Middle frontal gyrus (tissue), 1 donor: Measurements from ENCODE around the gene HDGF.

ENCODE experiments used
- DNase-seq: peaks from one replicate; pipeline ENCODE4 v3.0.0-alpha.2; 2015; ENCODE audit warnings: low spot score; ENCODE audit errors: extremely low spot score

HDGF gene

DNA sequence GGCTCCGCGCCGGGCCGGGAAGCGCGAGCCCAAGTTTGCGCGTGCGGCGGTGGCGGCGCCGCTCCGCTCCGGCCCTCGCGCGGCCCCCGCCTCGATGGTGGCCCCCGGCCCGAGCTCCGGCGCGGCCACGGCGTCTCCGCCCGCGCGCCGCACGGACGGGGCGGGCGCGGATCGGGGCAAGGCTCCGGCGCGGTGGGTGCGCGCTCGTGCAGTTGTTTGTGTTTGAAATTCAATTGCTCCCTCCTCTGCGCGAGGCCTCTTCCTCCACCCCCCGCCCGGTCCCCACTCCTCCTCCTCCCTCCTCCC is at the start of gene HDGF:
Gene HDGF (minus strand): TSS at position 225 of the 306 bp plus-strand sequence. CDS start 246 bp downstream, outside the sequence.
- DNase-seq: no peak

DNA sequence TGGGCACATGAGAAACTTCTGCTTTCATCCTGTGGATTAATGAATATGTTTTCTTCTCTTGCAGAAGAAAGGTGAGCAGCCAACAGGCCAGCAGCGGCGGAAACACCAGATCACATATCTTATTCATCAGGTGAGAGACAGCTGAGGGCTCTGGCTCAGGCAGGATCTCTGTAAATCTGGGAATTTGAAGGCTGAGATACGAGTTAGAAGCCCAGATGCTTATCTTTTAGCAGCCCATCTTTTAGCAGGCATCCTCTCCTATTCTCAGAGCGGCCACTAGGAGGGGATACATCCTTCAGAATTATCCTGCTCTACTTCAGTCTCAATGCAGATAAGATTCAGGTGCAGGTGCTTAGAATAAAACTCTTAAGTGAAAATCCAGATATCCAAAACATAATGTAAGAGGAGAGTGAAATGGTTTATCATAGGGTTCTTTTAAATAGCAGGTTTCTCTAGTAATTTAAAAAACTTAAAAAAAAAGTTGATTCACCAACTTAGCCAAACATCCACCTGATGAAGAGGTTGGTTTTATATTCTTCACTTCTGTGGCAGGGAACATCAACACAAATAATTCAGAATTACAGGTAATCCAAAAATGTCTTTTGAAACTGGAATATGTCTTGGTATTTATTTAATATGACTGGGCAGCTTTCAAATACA is 45.9 kb upstream of the HDGF start:
- DNase-seq: no peak

DNA sequence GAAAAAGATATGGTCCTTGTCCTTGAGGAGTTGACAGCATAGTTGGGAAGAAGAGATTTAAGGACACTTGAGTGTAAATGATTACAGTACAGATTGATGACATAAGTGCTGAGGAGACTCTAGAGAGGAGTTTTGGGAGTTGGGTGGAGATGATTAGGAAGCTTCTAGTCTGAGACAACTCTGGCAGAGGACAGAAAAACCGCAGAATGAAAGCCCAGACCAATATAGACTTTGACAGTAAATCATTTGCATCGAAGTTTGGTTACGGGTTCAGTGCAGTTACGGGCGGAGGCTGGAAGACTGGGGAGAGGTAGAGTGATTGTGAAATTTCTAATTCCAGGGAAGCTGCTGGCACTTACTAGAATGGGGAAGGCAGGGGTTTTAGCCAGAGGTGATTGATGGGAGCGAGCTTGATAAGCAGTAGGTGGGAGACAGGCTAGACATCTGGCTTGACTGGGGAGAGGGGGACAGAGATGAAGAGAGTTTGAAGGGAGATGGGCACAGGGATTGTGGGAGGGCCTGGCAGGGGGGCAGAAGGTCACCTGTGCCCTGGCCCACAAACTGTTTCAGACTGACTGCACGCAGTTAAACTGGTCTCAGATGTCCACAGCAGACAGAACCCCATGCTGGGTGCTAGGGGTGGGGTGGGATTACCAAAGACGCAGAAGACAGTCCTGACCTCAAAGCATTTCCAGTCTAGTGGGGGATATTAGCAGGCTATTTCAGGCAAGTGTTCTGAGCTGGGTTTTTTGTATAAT is 45.0 kb upstream of the HDGF start:
- no peak for DNase-seq

DNA sequence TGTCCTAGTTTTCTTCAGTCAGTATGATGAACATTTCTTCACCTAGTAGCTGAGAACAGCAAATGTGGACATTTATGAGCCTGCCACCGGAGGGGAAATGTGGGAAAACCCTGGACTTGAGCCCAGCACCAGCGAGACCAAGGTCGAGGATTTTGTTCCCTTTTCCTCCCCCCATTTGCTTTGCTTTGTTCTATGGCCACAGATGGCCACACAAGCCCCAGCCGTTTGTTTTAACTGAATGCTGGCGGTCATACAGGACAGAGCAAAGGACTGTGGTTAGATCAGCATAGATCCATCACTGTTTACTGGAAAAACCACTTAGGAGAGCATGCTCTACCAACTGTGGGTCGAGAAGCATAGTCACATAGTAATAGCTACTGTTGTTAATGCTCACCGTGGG is 44.3 kb upstream of the HDGF start:
- DNase-seq: peak; percentile 50

DNA sequence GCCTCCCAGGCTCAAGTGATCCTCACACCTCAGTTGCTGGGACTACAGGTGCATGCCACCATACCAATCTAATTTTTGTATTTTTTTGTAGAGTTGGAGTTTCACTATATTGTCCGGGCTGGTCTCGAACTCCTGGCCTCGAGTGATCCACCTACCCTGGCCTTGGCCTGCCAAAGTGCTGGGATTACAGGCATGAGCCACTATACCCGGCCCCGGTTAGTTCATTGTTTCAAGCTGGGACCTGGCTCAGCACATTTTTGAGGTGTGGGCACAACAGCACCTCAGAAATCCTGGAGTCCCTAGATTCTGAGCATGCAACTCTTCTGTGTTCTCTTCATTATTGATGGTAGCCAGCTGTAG is 43.9 kb upstream of the HDGF start:
- no peak for DNase-seq

DNA sequence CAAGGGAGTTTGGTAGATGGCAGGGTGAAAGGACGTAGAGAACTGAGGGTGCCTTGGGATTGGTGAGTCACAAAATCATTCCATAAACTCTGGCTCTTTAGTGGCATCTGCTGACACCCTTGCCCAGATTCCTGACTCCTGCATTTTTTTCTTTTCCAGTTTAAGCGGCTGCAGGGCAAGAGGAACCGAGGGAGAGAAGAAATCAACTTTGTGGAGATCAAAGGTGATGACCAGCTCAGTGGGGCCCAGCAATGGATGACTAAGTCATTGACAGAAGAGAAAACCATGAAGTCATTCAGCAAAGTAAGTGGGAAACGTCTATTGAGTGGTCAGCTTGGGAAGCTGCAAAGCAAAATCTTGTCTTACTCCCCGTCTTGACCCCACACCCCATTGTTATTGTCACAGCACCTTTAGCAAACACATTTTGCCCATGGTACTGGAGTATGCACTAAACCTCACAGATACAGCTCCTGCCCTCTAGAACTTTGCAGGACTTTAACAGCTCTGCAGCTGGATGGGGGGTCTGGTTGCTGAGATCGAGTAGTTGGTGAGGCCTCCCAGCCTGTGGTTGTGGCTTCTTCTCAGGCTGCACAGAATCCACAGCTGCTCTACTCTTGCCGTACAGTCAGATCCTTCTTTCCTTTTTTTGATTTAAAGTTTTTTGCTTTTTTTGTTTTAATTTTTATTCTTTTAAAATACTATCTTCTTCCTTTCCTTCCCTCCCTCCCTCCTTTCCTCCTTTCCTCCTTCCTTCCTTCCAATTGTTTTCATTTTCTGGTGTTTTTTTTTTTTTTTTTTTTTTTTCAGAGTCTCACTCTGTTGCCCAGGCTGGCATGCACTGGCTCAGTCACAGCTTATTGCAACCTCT is 43.3 kb upstream of the HDGF start:
- DNase-seq: no peak

DNA sequence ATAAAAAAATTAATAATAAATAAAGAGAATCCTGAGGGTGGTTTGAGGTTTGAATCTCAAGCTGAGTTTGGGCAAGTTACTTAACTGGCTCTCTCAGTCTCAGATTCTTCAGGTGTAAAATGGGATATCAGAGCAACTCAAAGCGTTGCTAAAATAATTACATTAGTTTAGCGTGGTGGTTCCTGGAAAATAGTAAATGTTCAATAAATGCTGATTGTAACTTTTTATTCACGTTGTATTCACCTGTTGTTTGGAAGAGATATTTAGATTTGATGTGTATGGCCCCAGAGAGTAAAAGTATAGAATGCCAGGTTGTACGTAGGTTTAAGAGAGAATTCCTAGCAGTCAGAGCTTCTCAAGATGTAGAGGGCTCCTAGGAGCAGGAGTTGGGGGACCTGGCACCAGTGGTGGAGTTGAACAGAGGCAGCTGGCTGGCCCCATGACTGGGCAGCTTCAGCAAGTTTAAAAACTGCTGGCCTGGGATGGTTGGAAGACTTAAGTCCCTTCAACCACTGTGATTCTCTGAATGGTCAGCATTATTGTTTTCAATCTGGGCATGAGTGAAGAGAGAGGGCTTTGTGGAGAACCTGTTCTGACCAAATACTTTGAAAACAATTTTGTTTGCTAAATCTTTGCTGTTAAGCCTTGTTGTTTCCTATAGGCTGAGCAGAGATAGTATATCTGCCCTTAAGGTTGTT is 38.3 kb upstream of the HDGF start:
- DNase-seq: no peak

DNA sequence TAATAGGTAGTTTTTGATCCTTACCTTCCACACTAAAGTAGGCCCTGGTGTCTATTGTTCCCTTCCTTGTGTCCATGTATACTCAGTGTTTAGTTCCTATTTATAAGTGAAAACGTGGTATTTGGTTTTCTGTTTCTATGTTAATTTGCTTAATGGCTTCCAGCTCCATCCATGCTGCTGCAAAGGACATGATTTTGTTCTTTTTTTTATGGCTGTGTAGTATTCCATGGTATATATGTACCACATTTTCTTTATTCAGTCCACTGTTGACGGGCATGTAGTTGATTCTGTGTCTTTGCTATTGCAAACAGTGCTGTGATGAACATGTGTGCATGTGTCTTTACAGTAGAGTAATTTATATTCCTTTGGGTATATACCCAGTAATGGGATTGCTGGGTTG is 36.7 kb upstream of the HDGF start:
- no peak for DNase-seq

DNA sequence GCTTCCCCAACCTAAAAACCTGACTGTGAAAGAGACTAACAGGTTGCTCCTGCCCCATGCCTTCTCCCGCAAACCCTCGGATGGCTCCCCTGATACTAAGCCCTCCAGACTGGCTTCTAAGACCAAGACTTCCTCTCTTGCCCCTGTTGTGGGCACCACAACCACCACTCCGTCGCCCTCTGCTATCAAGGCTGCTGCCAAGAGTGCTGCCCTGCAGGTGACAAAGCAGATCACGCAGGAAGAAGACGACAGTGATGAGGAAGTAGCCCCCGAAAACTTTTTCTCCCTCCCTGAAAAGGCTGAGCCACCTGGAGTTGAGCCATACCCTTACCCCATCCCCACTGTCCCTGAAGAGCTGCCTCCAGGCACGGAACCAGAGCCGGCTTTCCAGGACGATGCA is 35.2 kb upstream of the HDGF start:
- no peak for DNase-seq

DNA sequence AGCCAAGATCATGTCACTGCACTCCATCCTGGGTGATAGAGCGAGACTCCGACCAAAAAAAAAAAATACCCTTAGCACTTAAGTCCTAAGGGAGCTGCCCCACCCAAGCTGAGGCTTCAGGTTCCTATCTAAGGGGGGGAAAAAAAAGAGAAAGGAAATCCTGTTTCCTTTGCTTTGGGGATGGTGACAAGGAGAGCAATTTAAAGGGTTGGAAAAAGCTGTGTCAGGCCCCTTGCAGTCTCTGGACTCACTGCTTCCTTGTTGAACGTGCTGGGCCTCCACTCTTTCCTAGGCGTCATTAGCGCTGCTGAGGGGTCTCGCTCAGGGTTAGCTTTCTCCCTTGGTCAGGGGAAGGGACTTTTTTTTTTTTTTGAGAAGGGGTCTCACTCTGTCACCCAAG is 34.0 kb upstream of the HDGF start:
- no peak for DNase-seq

DNA sequence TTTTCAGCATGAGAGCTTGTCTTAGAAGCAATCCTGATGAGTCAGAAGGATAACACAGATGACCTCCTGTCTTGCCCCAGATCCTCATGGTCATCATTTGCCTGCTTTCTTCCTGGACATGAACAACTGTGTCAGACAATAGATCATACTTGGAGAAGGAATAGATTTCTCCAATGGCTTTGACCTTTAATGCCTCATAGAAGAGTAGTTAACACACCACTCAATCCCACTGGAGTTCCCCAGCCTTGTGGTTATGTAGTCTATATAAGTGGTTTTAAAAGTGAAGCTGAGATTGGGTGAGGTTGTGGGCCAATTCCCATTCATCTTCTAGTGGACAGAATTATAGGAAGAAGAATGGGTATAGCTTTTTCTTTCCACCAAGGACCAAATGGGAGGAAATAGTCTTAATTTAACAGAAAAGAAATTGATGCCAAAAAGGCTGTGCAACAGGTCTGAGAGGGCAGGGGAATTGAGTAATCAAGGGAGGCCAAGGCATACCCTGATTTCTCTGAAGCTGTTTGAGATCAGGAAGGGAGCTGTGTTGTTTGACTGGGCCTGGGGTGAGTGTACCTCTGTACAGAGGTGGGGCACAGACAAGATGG is 30.2 kb upstream of the HDGF start:
- DNase-seq: no peak

DNA sequence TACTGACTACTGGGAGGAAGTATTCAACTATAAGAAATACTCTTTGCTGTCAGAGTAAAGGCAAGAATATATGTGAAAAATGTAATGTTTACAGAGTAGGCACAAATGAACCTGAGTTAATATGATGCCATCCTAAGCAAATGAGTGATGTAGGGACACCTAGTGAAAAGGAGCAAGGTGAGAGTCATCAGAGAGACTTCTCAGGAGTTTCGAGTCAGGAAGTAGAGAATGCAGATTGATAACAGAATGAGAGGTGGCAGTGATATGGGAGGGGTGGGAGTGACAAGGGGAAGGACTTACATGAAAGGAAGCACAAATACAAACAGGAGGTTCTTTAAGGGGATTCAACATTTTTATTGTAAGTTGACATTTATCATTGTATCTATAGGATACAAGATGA is 26.1 kb upstream of the HDGF start:
- DNase-seq: no peak

DNA sequence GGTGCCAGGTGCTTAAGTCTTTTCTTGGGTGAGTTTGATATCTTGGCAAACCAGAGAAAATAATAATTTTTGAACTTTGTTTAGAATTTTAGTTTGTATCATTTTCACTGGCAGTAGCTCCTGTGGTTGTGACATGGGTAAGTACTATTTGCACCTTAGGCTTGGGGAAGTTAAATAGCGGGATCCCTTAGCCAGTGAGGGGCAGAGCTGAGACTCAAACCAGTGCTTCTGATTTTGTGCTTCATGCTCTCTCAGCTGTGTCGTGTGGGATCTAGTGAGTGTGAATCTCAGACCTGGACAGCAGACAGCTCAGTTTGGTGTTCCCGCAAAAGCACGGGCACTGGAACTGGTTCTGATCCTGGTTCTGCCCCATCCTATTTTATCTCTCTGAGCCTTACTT is 25.5 kb upstream of the HDGF start:
- no peak for DNase-seq

DNA sequence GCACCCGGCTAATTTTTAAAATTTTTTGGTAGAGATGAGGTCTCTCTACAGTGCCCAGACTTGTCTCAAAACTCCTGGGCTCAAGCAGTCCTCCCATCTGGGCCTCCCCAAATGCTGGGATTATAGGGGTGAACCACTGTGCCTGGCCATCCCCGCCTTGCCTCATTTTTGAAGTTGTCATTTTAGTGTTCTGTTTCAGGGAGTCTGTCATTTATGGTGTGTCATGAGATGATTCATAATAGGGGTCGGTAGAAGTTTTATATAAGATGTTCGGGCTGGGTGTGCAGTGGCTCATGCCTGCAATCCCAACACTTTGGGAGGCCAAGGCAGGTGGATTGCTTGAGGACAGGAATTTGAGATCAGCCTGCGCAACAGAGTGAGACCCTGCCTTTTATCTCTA is 24.3 kb upstream of the HDGF start:
- DNase-seq: no peak

DNA sequence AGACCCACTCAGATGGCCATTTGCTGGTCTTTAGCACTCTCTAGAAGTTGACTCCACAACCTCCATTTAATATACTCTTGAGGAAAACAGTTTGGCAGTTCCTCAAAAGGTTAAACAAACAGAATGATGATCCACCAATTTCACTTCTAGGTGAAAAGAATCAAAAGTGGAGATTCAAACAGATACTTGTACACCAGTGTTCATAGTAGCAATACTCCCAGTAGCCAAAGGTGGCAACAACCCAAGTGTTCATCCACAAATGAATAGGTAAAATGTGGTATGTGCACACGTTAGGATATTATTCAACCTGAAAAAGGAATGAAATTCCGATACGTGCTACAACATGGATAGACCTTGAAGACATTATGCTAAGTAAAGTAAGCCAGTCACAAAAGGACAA is 22.1 kb upstream of the HDGF start:
- DNase-seq: no peak

DNA sequence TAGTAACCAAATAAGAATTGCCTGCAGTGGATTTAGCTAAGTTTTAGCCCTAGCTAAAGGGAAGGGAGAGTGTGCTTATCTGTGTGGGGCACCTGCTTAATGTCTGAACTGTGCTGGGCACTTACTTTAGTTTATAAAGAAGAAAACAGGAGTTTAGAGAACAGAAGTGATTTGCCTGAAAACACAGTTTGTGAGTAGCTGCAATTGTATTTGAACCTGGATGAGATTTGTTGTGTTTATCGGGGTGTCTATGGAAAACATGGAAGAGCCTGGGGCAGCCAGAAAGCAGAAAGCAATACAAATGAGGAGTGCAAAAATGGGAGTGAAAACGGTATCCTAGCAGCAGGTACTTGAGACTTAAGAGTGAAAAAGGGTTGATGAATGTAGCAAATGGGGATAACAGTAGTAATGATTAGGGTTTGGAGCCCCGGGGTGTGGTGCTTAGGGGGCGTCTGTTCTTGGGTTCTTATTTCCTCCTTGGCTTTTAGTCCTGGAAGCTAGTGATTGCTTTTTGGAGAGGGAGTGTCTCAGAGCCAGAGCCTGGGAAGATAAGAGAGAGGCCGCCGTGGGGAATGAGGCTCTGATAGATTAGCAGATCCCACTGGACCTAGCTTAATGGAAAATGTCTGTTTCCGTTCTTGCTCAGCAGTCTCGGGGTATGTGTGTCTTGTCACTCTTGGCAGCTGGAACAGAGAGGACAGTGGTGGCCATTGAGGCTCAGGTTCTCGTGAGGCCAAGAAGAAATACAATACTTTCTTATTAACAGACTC is 21.4 kb upstream of the HDGF start:
- no peak for DNase-seq

DNA sequence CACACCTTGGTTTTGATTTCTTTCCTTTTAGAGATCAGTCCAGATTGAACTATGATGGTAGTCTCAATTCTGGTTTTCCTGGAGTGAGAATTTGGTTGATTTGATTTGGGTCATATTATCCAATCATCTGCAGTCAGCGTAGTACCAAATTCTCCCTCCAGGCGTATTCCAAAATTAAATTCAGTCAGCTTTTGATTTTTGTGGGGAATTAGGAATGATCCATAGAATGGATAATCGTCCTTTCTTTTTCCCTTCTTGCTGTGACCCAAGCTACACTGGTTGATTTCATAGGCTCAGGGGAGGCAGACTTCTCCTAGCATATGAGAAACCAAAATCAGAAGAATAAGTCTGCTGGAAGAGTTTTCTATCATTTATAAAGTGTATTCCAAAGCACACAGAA is 20.7 kb upstream of the HDGF start:
- DNase-seq: no peak

DNA sequence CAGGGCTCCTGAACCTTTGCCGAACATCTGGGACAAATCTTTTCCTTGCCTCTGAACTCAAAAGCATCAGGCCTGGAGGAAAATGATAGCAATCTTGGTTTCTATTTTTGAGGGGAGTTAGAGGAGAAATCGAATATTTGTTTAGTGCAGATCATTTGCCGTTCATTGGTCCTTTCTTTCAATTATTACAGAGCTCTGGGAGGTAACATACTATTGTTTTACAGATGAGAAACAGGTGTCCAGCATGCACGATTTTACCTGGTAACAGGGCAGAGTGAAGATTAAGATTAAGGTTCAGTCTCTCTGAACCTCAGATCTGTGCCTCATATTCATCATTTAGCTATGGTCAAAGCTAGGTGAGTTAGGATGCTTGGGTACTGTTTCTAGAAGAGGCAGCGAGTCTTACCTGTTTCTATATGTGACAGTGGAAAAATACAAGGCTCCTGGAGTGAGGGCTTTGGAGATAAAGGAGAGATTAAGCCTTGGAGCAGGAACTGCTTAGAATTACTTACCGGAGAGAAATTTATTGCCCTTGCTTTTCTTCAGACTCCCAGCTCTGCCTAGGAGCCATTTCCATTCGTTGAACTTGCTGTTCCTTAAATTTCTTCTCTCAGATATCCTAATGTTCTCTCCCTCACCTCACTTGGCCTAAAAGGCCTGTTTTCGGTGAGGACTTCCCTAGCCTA is 17.3 kb upstream of the HDGF start:
- no peak for DNase-seq

DNA sequence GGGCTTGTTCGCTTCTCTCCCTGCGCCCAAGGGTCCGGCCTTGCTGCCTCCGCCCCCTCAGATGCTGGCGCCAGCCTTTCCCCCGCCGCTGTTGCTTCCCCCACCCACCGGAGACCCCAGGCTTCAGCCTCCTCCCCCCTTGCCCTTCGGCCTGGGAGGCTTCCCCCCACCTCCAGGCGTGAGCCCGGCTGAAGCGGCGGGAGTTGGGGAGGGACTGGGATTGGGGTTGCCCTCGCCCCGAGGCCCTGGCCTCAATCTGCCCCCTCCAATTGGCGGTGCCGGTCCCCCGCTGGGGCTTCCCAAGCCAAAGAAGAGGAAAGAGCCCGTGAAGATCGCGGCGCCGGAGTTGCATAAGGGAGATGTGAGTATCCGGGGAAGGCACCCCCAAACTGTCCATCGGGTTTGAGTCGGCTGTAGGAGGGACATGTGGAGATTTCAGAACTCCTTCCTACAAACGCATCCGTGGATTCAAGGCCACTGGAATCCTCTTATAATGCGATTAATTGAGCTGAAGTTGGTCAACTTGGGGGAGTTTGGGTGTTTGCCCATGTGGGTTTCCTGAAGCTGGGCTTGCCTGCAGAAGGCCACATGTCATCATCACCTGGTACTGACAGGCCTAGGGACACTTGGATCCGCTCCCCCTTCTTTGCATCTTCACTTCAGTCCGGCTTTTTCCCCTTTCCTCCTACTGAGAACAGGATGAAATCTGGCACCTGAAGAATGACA is 16.6 kb upstream of the HDGF start:
- no peak for DNase-seq
